GM18519 (cell line): ENCODE data around the gene ZSWIM3.
"Not testable (repeated sequence)": the region's sequence is repeated elsewhere in the genome, so short reads cannot be mapped to it uniquely, and the experiment has no call there.

ENCODE experiments used
- ATAC-seq: cut with Tn5 transposase; IDR thresholded peaks from one replicate; pipeline ENCODE4 v1.9.1; 2021; ENCODE audit warnings: mild to moderate bottlenecking, moderate library complexity; ENCODE audit not compliant: unreplicated experiment, low FRiP score

Gene ZSWIM3

DNA sequence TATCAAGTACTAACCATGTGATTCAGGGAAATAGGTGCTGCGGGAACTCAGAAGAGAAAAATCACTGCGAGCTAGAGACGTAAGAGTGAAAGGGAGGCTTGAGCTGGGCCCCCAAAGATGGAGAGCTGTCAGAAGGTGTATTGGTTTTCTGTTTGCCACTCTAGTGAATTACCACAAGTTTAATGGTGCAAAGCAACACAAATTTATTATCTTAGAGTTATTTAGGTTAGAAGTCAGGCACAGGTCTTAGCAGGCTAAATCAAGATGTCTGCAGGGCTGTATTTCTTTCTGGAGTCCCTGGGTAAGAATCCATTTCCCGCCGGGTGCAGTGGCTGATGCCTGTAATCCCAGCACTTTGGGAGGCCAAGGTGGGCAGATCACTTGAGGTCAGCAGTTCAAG lies 2.5 kb downstream of the ZSWIM3 start:
- no peak for ATAC-seq

DNA sequence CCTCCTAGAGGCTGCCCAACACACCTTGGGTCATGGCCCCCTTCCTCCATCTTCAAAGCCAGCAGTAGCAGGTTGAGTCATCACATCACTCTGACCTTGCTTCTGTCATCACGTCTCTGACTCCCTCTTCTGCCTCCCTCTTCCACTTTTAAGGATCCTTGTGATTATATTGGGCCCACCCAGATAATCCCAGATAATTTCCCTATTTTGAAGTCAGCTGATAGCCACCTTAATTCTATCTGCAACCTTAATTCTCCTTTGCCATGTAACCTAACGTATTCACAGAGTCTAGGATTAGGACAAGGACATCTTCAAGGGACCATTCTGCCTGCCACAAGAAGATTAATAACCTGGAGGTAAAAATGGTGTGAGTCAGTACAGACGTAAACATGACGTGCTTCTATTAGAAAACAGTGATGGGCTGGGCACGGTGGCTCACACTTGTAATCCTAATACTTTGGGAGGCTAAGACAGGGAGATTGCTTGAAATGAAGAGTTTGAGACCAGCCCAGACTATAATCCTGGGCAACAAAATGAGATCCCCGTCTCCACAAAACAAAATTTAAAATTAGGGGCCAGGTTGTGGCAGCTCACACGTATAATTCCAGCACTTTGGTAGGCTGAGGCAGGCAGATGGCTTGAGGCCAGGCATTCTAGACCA lies 3.3 kb downstream of the ZSWIM3 start:
- ATAC-seq: no peak

DNA sequence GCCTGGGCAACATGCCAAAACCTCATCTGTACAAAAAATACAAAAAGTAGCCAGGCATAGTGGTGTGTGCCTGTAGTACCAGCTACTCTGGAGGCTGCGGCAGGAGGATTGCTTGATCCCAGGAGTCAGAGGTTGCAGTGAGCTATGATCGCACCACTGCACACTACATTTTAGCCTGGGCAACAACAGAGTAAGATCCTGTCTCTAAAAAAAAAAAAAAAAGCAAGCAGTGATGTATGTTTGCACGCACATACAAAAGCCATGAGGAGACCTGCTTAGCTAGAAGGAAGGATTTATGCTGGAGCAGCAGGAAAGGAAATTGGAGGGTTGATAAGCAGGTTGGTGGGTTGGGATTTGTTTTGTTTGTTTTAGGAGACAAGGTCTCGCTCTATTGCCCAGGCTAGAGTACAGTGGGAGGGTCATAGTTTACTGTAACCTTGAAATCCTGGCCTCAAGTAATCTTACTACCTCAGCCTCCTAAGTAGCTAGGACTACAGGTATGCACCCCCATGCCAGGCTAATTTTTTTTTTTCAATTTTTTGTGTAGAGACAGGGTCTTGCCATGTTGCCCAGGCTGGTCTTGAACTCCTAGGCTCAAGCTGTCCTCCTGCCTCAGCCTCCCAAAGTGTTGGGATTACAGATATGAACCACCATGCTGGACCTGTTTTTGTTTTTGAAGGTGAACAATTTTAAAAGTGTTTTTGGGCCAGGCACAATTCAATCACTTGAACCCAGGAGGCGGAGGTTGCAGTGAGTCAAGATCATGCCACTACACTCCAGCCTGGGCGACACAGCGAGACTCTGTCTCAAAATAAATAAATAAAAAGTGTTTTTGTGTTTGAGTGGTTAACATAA lies 4.0 kb downstream of the ZSWIM3 start:
- ATAC-seq: no peak

GRCh38 chr20:45863543-45864470 lies 6.4 kb downstream of the ZSWIM3 start:
- ATAC-seq: no peak

- ATAC-seq: no peak
Observed at GRCh38 chr20:45866454-45866853, 9.0 kb downstream of the ZSWIM3 start.

DNA sequence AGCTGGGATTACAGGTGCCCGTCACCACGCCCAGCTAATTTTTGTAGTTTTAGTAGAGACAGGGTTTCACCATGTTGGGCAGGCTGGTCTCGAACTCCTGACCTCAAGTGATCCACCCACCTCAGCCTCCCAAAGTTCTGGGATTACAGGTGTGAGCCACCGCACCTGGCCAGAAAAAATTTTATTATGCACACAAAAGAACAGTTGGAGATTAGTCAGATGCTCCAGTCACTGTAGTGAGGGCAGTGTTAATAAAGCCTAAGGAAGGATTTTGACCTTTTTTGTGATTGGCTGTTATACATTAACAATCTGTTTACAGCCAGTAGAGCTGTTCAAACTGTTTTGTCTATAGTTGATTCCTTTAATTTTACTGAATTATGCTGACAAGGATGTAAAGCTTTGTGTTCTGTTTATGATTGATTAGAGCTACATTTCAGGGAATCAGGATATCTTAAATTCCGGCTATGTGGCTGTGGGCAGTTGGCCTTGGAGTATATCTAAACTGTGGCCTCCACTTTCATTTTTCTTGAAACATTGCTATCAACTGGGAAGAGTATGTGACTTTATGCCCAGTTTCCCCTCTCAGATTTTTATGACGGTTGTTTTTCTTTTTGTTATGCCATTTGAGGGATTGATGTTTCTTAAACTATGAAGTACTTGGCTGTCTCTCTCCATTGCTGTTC lies 9.9 kb downstream of the ZSWIM3 start:
- no peak for ATAC-seq

GRCh38 chr20:45867819-45868176 lies 10.4 kb downstream of the ZSWIM3 start:
- no peak for ATAC-seq

DNA sequence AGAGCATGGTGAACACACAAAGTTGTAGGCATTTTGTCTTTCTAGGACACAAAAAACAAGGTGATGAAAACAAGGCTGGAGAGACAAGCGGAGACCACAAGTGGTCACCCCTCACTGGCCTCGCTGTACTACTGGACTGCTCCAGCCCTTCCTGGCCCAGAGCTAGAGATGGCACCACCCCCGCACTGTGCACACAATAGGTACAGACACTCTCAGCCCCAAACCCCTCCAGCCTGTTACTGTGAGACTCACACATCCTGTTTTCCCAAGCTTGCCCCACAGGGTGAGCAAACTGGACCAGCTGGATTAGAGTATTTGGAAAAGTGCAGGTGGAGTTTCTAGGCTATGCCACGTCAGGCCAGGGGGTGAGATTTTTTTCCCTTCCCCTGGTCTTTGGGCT lies 15.2 kb downstream of the ZSWIM3 start:
- ATAC-seq: no peak

DNA sequence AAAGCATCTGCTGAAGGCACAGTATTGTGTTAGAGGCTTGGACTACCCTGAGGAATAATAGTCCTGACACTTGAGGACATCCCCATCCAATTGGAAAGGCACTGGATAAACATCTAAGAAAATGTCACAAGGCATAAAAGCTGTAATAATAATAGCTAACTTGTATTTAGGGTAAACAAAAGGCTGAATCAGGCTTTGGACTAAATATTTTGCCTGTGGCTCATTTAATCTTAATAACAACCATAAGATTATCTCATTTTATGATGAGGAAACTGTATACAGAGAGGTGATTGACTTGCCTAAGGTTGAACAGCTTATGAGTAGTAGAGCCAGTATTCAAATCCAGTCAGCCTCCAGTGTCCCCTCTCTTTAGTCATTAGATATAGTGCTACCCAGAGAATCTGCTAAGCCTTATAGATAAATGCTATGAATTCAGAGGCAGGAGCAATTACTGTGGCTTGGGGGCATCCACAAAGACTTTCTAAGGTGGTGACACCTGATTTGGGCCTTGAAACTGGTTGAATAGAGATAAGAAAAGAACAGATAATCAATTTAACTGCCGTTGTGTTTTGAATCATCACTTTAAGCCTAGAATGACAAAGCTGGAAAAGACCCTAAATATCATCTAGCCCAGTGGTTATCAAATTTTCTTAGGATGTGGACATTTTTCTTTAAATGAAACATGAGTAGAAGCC lies 16.1 kb downstream of the ZSWIM3 start:
- ATAC-seq: no peak

GRCh38 chr20:45874104-45874481 lies 16.7 kb downstream of the ZSWIM3 start:
- not testable (repeated sequence) for ATAC-seq

DNA sequence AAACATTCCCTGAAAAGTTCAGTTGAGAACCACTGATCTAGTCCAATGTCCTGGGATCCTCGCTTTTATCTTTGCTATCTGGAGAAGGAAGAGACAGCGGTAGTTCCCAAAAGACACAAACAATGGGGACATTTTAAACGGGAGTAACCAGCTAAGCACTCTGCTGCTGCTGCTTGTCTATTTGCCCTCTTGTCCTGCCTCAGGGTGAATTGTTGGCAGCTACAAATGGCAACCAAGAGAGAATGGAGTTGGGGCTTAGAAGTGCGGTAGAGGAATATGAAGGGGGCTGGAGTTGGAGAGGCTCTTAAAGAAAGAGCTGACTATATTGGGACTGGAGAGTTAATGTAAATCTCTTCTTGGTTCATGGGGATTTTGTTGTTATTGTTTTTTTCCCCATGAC lies 17.2 kb downstream of the ZSWIM3 start:
- ATAC-seq: no peak

DNA sequence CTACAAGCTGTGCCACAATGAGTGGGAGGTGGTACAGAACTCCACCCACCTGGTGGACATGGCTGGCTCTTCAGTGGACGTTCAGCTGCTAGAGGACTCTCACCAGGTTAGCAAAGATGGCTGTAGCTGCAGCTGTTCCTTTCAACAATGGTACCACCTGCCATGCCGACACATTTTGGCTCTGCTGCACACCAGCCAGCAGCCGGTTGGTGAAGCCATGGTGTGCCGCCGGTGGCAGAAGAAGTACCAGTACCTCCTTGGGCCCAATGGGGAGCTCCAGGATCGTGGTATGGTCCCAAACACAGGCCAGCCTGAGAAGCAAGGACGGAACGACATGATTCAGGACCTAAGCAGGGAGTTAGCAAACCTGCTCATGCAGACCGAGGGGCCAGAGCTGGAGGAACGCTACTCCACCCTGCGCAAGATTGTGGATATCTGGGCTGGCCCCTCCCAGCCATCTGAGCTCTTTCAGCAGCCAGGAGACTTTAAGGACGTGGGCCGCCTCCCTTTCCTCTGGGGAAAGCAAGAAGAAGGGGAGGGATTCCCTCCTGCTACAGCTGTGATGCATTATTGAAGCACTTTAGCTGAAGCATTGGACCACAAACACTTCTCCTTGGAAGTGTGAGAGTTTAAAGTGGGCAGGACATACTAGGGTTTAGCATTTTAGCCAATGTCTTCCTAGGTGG lies 20.8 kb downstream of the ZSWIM3 start:
- no peak for ATAC-seq

- ATAC-seq: peak; percentile 96
Observed at GRCh38 chr20:45880988-45881788, 23.8 kb downstream of the ZSWIM3 start, which contains the start of gene ZSWIM1. Gene ZSWIM1, plus strand, starts transcription at chr20:45881227. Its CDS starts 1,366 bp downstream, at chr20:45882593.

DNA sequence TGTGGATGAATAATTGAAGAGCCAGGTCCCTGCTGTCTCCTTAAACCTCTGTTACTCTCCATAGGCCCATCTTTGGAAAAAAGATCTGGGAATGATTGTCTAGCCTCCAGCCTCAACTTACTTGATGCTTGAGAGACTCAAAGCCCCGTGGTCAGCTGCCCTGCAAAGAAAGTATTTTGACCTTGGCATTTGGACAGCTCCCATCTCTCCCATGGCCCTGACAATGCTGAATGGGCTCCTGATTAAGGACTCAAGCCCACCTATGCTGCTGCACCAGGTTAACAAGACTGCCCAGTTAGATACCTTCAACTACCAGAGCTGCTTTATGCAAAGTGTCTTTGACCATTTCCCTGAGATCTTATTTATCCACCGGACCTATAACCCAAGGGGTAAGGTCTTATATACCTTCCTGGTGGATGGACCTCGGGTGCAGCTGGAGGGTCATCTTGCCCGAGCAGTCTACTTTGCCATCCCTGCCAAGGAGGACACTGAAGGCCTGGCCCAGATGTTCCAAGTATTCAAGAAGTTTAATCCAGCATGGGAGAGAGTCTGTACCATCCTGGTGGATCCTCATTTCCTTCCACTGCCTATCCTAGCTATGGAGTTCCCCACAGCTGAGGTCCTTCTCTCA lies 25.2 kb downstream of the ZSWIM3 start:
- ATAC-seq: no peak

DNA sequence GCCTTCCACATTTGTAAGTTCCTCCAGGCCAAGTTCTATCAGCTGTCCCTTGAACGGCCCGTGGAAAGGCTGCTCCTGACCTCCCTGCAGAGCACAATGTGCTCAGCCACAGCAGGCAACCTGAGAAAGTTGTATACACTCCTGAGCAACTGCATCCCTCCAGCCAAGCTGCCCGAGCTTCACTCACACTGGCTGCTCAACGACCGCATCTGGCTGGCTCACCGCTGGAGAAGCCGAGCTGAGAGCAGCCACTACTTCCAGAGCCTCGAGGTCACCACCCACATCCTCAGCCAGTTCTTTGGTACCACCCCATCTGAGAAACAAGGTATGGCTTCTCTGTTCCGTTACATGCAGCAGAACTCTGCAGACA lies 25.7 kb downstream of the ZSWIM3 start:
- ATAC-seq: no peak

DNA sequence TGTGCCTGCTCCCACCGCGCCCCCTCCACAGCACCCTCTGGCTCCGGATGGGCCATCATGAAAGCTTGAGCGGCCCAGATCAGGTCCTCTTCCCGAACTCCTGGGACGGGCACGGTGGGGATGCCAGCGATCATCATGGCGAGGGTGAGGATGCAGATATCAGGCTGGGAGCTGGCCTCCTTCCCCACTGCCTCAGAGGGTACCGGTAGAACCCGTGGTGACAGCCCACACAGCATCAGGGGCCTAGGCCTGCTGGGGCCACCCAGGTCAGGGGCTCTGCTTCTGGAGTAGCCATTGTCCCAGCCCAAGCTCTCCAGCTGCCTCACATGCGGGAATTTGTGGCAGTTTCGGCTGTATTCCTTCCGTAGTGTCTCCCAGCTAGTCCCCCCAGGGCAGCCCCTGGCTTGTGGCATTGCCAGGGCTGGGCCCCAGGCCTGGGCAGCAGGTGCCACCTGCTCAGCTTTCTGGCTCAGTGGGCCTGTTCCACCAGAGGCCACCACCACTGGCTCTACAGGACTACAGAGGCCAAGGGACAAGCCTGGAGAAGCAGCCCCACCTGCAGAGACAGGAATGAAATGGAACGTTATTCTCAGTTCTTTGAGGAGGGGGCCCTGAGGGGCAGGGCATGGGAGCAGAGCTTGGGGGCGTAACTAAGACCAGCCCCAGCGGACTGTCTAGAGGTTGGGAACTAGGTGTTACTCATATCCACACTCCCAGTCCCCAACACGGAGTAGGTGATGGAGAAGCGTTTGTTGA lies 29.4 kb downstream of the ZSWIM3 start:
- ATAC-seq: no peak

DNA sequence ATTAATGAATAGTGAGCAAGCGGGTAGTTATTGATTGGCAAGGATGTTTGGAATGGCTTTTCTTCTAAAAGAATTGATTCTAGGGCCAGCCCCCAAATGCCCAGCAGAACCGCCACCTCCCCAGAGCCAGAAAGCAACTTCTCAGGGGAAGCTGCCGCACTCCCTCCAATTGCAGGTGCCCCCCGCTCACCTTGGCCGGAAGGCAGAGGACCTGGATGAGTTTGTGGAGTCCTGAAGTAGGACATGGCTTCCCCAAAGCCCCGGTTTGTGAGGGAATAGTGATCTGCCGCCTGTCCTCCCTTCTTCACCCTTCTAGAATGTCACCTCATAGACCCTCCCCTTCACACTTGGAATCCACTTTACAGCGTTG lies 29.9 kb downstream of the ZSWIM3 start, which contains the start of gene SPATA25:
Gene SPATA25, minus strand, starts transcription at position 277 of the 370 bp plus-strand sequence. Its CDS starts 32 bp downstream, at position 245.
- ATAC-seq: no peak
